ENCODE results near the gene MANSC1. TPM values are rescaled to one million over a fixed set of nuclear protein-coding genes. Genes with fewer than 3 reads are reported as not detected.

Gene MANSC1
- total and polyA plus RNA-seq, 2 donors (not counting 3 experiments of a cell fraction or from before 2014, with no cell fraction given), result 37.0 to 65.0 TPM

DNA sequence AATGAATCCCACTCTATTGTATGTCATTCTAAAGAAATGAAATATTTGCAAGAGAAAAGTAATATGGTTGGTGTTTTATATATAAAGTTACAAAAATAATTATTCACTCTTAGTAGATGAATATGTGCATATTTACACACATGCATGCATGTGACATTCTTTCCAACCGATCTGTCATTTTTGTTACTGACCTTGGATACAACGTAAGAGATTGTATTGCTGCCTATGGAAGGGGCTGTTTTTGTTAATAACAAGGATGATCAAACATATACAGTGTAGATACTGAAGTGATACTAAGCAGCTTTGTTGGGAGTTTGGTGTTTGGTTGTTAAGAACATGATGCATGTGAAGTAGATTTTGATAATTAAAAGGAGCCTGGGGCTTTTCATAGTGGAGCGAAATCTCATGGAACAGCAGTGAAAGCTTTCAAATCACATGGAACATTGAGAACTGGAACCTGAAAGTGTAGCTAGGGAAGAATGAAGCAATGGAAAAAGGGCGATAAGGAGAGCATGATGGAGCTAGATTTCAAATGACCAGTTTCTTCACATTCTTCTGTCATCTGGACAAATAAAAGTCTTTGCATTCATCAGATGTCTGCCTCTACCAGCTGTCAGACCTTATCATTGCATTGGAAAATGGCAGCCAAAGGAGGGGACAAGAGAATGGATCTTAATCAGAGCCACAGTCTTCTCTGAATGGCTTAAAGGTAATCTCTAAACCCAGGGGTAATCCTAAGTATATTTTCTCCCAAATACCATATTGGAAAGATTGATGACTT is 16.8 kb upstream of the MANSC1 start:
- Histone ChIP-seq H2AFZ (ENCODE audit: low read depth, low read length) (no peak overlapping the region), H3K9ac (replicated peaks; ENCODE audit: extremely low read depth, insufficient read depth, low read length) (no peak overlapping the region), H3K79me2 (ENCODE audit: control insufficient read depth, insufficient read depth, low read length) (no peaks in the 10 kb centered on the region), H3K4me3 (replicated peaks in 1 of 3; ENCODE audit: insufficient read depth in 1 of 3, low read depth in 1 of 3, low read length in 3 of 3) (no peak overlapping the region), H3K4me1 (ENCODE audit: control insufficient read depth, extremely low read depth, insufficient read depth, low read length) (no peaks in the 10 kb centered on the region), H3K9me1 (replicated peaks; ENCODE audit: control insufficient read depth, extremely low read depth, insufficient read depth, low read length) (no peaks in the 10 kb centered on the region), H3K36me3 (ENCODE audit: control insufficient read depth in 2 of 2, extremely low read depth in 1 of 2, insufficient read depth in 2 of 2, low read length in 2 of 2) (peaks cover 0 to 2% of the 10 kb centered on the region in 2 experiments), H3K27me3 (ENCODE audit: control insufficient read depth in 2 of 2, insufficient read depth in 2 of 2, low read length in 2 of 2) (no peaks in the 10 kb centered on the region), H3K27ac (ENCODE audit: insufficient read depth, low read depth, low read length) (no peak overlapping the region), H3K9me3 (replicated peaks; ENCODE audit: control insufficient read depth, insufficient read depth, low read length) (no peaks in the 10 kb centered on the region), H4K20me1 (replicated peaks; ENCODE audit: control insufficient read depth, extremely low read depth, insufficient read depth, low read length) (no peaks in the 10 kb centered on the region), H3K4me2 (ENCODE audit: insufficient read depth, low read length) (no peak overlapping the region)
- no TSS peak for BruUV-seq (replicated peaks)
- ChIA-PET POLR2A (interaction anchor here (0.6 kb wide), 1 partner anchor 243 kb away, joined by 5 read pairs; no protein-coding TSS in a partner anchor), CTCF (interaction anchor here (1.0 to 2.1 kb wide), 6 partner anchors 9 to 285 kb away, joined by 3 to 10 read pairs (median 4); partner anchors contain the start of gene BORCS5)
- intact Hi-C loops (cut with micrococcal nuclease) (no loop called here), dilution Hi-C loops (cut with MboI; ENCODE audit: extremely low pct_ligation_motif_present, low sequenced_read_pairs) (no loop called here)
- no peak for FAIRE-seq
- DNase-seq (ENCODE audit: low read depth, low spot score), result no peak
- no peak for TF ChIP-seq GATA2 (IDR thresholded peaks at IDR 0.05; ENCODE audit: insufficient read depth, insufficient read length, low read depth, low read length)
- TF ChIP-seq POLR2A (IDR thresholded peaks at IDR 0.05; ENCODE audit: low read depth, low read length), result no peak
- TF ChIP-seq, protein P1, sequence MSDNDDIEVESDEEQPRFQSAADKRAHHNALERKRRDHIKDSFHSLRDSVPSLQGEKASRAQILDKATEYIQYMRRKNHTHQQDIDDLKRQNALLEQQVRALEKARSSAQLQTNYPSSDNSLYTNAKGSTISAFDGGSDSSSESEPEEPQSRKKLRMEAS (IDR thresholded peaks at IDR 0.05; ENCODE audit: insufficient read depth, insufficient read length), result no peak
- TF ChIP-seq, protein P2, sequence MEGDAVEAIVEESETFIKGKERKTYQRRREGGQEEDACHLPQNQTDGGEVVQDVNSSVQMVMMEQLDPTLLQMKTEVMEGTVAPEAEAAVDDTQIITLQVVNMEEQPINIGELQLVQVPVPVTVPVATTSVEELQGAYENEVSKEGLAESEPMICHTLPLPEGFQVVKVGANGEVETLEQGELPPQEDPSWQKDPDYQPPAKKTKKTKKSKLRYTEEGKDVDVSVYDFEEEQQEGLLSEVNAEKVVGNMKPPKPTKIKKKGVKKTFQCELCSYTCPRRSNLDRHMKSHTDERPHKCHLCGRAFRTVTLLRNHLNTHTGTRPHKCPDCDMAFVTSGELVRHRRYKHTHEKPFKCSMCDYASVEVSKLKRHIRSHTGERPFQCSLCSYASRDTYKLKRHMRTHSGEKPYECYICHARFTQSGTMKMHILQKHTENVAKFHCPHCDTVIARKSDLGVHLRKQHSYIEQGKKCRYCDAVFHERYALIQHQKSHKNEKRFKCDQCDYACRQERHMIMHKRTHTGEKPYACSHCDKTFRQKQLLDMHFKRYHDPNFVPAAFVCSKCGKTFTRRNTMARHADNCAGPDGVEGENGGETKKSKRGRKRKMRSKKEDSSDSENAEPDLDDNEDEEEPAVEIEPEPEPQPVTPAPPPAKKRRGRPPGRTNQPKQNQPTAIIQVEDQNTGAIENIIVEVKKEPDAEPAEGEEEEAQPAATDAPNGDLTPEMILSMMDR (IDR thresholded peaks at IDR 0.05; ENCODE audit: extremely low read depth in 1 of 2, insufficient read depth in 1 of 2, low read depth in 1 of 2, low read length in 2 of 2), result no peak
- no peak for TF ChIP-seq POLR2AphosphoS5 (IDR thresholded peaks at IDR 0.05; ENCODE audit: insufficient read depth, low read depth, low read length)
- no peak for TF ChIP-seq MYC (IDR thresholded peaks at IDR 0.05; ENCODE audit: low read depth, low read length)

All from endothelial cell of umbilical vein (primary cell).